A549 treated with DMSO at 1 μM for 4 hours (cell line): ENCODE results near the gene AARS2. TPM values are rescaled to one million over a fixed set of nuclear protein-coding genes. Genes with fewer than 3 reads are reported as not detected.

ENCODE experiments used
- total RNA-seq: library from RNA; stranded (reverse); fragments of 200-300 nt; extraction: Qiagen RNA extraction; gene quantifications from 5 replicates; pipeline ENCODE4 v1.2.3, GENCODE V29; 2022; ENCODE audit warnings: low read depth

Gene AARS2
- 5.2 to 9.2 TPM (median 7.8 TPM) in 5 replicates for total RNA-seq

DNA sequence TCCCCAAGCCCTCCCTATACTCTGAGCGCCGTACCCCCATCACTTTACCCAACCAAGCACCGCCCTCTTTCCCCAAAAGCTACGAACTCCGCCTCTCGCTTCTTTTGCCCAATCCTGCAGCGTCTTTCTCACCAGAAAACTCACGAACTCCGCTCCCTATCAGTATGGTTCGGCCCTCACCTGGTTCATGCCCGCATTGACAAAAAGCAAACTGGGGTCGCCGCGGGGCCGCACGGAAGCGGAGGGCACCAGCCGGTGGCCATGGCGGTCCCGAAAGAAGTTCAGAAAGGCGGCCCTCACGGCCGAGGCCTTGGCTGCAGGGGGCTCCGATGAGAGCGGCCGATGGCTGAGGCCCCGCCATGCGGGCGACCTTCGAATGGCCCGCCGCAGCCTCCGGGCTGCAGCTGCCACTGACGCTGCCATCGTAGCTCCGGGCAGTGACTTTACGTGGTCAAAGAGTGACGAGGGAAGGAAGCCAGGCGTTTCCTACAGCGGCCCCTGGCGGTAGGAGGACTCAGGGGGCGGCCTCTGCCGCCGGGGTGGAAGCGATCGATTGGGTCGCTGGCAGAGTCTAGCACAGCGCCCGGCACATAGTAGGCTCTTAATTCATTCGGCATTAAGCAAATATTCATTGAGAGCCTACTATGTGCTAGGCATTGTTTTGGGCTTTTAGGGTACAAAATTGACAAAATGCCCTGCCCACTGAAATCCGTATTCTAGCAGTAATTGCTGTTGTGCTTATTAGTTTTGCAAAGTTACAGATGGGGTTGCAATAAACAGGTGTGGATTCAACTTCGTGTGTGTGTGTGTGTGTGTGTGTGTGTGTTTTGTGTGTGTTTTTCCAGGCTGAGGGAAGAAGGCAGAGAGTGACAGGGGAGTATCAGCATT is at the start of gene AARS2:
Gene AARS2 (minus strand): TSS at position 447 of the 888 bp plus-strand sequence. CDS start 24 bp downstream, at position 423.

DNA sequence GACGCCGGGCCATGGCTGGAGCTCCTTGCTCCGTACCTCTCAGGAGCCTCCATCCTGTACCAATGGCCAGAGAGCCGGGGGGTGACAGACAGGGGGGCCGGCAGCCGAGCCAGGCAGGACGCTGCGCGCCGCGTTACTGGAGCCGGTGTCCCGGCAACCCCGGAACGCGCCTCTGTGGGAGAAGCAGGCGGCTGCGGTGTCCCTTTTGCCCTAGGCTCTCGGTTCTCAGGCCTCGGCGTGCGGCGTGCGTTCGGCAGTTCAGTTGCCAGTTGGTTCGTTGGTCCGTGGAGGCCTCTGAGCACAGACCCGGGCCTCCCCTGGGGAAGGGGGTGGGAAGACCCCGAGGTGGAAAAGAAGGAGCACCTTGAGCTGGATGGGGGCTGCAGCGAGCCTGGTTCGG is 29.3 kb upstream of the AARS2 start, which contains the start of gene SPATS1:
Gene SPATS1 (plus strand): TSS at position 162 of the 400 bp plus-strand sequence. CDS start 446 bp downstream, outside the sequence.

DNA sequence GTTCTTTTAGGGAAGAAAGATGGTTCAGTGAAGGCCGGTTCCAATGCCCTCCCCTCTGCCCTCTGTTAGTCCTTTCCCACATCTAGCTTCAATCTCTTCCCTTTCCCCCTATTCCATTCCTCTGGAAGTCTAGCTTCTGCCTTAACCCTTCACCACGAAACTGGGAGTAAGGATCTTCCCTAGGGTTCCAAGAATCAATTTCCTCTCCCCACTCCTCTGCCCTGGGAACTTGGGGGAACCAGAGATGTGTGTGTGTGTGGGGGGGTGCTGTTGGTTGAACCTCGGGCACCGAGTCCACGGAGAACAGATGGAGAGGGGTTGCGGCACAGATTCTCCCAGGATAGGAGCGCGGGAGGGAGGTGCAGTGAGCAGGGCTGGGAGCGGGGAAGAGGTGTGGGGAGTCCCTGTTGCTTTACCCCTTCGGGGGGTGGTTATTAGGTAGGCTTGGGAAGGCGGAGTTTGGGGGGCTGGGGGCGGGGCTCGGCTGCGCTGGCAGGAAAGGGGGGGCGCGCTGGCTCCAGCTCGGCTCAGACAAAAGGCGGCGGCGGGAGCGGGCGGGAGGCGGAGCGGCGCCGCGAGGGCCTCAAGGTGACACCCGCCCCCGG is 43.1 kb downstream of the AARS2 start, which contains the start of gene TMEM151B:
Gene TMEM151B (plus strand): TSS at position 530 of the 605 bp plus-strand sequence. CDS start 293 bp downstream, outside the sequence.

DNA sequence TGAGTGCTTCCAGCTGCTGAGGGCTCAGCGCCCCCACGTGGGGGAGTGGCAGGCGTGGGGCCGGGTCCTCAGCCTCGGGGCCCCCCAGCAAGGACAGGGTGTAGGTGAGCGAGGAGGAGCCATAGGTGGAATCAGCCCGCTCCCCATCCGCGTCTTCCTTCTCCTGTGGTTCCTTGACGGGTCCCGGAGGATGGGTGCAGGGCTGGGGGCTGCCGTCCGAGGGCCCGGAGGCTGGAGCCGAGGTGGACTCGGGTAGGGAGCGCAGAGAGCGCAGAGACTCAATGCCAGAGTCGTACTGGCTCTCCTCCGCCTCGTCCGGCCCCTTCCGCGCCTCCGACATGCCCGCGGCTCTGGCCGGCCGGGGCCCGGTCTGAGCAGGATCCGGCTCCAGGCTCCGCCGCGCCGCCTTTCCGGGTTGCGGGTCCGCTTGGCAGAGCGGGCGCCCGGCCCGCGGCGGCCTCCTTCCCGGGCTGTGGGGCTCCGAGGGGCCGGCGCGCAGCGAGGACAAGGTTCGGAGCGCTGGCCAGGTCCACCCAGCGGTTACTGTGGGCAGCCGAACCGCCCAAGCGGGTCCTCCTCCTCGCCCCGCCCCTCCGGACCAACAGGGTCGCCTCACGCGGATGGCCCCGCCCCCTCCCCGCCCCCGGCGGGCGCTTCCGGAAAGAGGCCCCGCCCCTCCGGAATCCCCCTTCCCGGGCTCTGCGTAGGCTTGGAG is 48.0 kb downstream of the AARS2 start, which contains the start of gene NFKBIE:
Gene NFKBIE (minus strand): TSS at position 545 of the 715 bp plus-strand sequence. CDS start 205 bp downstream, at position 340.

DNA sequence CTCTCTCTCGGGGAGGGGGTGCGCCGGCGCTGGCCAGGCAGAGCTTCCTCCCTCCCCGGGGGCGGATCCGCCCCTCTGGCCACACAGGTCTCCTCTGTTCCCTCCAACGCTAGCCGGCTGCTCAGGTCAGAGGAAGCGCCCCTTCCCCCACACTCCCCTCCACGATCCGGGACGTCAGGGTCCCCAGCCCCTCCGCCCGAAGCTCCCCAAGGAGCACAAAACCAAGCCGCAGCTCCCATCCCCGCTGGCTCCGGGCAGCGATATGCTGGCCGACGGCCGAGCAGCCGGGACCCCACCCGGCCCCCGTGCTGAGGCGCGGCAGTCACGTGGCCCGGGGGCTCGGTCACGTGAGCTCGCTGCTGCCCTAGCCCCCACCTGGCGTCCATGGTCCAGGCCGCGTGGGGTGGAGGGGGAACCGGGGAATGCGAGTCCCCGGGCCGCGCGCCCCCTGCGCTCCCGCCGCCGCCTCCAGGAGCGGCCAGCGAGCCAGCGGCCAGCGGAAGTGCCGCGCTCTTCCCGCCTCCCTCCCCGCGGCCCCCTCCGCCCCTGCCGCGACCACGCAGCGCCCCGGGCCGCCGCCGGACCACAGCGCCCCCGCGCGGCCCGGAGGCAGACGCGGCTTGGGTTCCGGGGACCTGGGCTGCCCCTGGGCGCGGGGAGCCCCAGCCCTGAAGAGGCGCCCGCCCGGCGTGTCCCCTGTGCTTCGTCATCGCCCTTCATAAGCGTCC is 56.0 kb downstream of the AARS2 start, which contains the start of gene SLC35B2:
Gene SLC35B2 (minus strand): TSS at position 504 of the 728 bp plus-strand sequence. CDS start 118 bp downstream, at position 386.

Other genes with a start within 250 kb of the AARS2 start
- gene MRPL14, start 185.9 kb downstream of the AARS2 start, total RNA-seq: 64.5 to 70.9 TPM (median 69.7 TPM) in 5 replicates
- 12.3 to 17.6 TPM (median 16.0 TPM) in 5 replicates for gene TMEM63B, start 185.8 kb downstream of the AARS2 start, total RNA-seq
- gene CAPN11, start 154.5 kb downstream of the AARS2 start, total RNA-seq: not detected in 5 replicates
- not detected in 5 replicates for gene MYMX, start 96.4 kb downstream of the AARS2 start, total RNA-seq
- gene SLC29A1, start 89.8 kb downstream of the AARS2 start, total RNA-seq: 40.2 to 58.4 TPM (median 50.8 TPM) in 5 replicates
- gene HSP90AB1, start 66.2 kb downstream of the AARS2 start, total RNA-seq: 1,297 to 1,414 TPM (median 1,344 TPM) in 5 replicates
- gene SLC35B2, start 55.8 kb downstream of the AARS2 start, total RNA-seq: 61.6 to 68.1 TPM (median 64.1 TPM) in 5 replicates
- 11.3 to 16.6 TPM (median 14.4 TPM) in 5 replicates for gene NFKBIE, start 47.8 kb downstream of the AARS2 start, total RNA-seq
- 0.02 to 0.05 TPM (median 0.02 TPM) in 3 of 5 replicates, not detected in the others for gene TMEM151B, start 42.9 kb downstream of the AARS2 start, total RNA-seq
- gene SPATS1, start 29.3 kb upstream of the AARS2 start, total RNA-seq: not detected in 5 replicates
- 12.0 to 15.8 TPM (median 14.2 TPM) in 5 replicates for gene CDC5L, start 74.4 kb upstream of the AARS2 start, total RNA-seq